Ovary (tissue), 3 donors: ENCODE data around the gene HECTD3.

Experiments
- CTCF ChIP-seq, 3 donors: fragments of 450-650 bp in 2 of 3; fragments of 200-600 bp in 1 of 3; IDR thresholded peaks; one replicate each; pipeline versions ENCODE4 v1.5.1 to v1.8.0; 2016 to 2022; ENCODE audit warnings: antibody characterized with exemption in 3 of 3, mild to moderate bottlenecking in 1 of 3
- POLR2A ChIP-seq: fragments of 450-650 bp; IDR thresholded peaks from one replicate; pipeline ENCODE4 v1.6.1; 2017; ENCODE audit warnings: antibody characterized with exemption, mild to moderate bottlenecking, moderate library complexity
- donor health status: DM: no; HTN: no; CAD: no.

GRCh38 chr1:44994309-44994898, 16.7 kb downstream of the HECTD3 start:
- TF ChIP-seq POLR2A (no peak), CTCF (IDR thresholded peaks at IDR 0.05) (no peak)
